Brain microvascular endothelial cell (primary cell): ENCODE measurements around the gene FRAT2.

ENCODE experiments used
- DNase-seq: peaks from one replicate; pipeline ENCODE4 v3.0.0-alpha.2; 2020
- H3K27ac ChIP-seq: fragments of 250-450 bp; sonication (Bioruptor Pico); 2 replicates; pipeline ENCODE4 v1.5.1; 2020; ENCODE audit warnings: mild to moderate bottlenecking, moderate library complexity
- H3K27me3 ChIP-seq: fragments of 250-450 bp; sonication (Bioruptor Pico); replicated peaks from 2 replicates; pipeline ENCODE4 v1.5.1; 2020; ENCODE audit warnings: mild to moderate bottlenecking
- H3K36me3 ChIP-seq: fragments of 250-450 bp; sonication (Bioruptor Pico); replicated peaks from 2 replicates; pipeline ENCODE4 v1.5.1; 2020; ENCODE audit warnings: mild to moderate bottlenecking
- H3K4me3 ChIP-seq: 2 replicates; pipeline ENCODE4 v1.5.1; 2011; ENCODE audit warnings: low read depth, mild to moderate bottlenecking, control low read depth, low read length, moderate library complexity
- in situ Hi-C: cut with HindIII; loops from 2 replicates; pipeline ENCODE4 v1.10.0; 2017; ENCODE audit warnings: low sequenced_read_pairs, low pct_ligation_motif_present
- TF ChIP-seq, protein P1 (sequence below): IDR thresholded peaks from 2 replicates; pipeline ENCODE4 v1.5.1; 2011; ENCODE audit warnings: low read depth, mild to moderate bottlenecking, moderate library complexity, low read length, control low read depth, inconsistent platforms; ENCODE audit errors: missing control alignments

The FRAT2 gene

DNA sequence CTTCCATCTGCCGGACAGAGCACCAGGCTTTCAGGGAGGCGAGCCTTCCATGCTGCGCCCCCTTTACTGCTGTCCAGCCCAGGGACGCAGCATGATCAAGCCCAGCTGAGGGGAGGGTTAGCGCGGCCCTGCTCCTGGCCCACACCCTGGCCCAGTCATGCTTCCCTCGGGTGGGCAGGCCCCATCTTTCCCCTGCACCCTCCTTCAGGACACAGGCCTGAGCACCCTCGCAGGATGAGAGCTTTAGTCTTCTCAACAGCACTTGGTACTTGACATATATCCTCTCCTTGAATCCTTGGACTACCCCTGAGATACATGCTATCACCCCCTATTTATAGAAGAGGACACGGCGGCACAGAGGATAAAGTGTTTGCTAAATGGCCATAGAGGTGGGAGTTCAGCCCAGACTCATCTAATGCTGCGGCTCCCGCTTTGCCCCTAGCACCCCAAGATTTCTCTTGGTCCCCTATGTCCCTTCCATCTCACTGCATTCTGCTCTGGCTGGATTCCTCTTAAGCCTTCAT, 32.7 kb upstream of the FRAT2 start:
- TF ChIP-seq, protein P1, sequence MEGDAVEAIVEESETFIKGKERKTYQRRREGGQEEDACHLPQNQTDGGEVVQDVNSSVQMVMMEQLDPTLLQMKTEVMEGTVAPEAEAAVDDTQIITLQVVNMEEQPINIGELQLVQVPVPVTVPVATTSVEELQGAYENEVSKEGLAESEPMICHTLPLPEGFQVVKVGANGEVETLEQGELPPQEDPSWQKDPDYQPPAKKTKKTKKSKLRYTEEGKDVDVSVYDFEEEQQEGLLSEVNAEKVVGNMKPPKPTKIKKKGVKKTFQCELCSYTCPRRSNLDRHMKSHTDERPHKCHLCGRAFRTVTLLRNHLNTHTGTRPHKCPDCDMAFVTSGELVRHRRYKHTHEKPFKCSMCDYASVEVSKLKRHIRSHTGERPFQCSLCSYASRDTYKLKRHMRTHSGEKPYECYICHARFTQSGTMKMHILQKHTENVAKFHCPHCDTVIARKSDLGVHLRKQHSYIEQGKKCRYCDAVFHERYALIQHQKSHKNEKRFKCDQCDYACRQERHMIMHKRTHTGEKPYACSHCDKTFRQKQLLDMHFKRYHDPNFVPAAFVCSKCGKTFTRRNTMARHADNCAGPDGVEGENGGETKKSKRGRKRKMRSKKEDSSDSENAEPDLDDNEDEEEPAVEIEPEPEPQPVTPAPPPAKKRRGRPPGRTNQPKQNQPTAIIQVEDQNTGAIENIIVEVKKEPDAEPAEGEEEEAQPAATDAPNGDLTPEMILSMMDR: no peak
- DNase-seq: no peak
- peaks cover 67% of the 10 kb centered on the region for H3K36me3 ChIP-seq
- H3K4me3 ChIP-seq: no peak overlapping the region
- no peaks in the 10 kb centered on the region for H3K27me3 ChIP-seq
- in situ Hi-C loops: no loop called here
- no peak overlapping the region for H3K27ac ChIP-seq

DNA sequence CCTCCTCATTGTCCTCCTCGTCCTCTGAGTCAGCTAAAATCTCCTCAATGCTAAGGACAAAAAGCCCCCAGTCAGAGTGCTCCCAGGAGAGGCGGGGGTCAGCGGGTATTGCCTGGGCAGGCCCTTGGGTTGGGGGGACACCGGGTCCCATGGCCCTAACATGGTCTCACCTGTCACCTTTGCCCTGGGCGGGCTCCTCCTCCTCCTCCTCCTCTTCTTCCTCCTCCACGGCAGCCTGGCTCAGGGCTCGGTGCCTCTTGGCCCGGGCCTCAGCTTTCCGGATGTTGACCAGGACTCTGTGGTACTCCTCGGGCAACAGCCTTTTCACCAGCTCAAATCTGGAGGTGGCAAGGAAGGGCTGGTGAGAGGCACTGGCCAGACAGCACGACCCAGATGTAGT, 32.0 kb upstream of the FRAT2 start:
- H3K36me3 ChIP-seq: peaks cover 62% of the 10 kb centered on the region
- no peak overlapping the region for H3K4me3 ChIP-seq
- H3K27me3 ChIP-seq: no peaks in the 10 kb centered on the region
- in situ Hi-C loops: no loop called here
- no peak overlapping the region for H3K27ac ChIP-seq
- TF ChIP-seq, protein P1: no peak
- no peak for DNase-seq

DNA sequence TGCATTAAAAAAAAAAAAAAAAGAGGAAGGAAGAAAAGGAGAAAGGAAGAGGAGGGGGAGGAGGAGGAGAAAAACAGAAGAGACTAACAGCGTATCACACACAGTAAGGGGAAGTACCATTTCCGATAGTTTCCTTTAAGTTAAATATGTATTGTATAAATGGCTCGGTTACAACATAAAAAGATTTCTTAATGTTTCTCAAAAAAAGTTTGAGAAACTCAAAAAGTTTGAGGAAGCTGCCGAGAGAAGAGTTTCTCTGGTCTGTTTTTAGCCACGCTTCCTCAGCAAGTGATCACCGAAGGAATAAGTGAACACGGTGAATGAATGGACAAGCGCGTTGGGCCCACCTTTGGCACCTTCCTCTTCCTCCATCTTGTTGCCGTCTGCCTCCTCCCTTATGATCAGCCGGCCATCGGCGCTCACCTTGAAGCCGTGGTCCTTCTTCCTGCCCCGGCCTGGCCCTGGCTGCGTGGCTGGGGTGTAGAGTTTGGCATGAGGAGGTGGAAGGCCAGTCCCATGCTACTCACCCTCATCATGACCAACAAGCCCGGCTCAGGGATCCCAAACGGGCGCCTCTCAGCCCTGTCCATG, 31.3 kb upstream of the FRAT2 start:
- TF ChIP-seq, protein P1: no peak
- peaks cover 57% of the 10 kb centered on the region for H3K36me3 ChIP-seq
- in situ Hi-C loops: no loop called here
- no peak overlapping the region for H3K27ac ChIP-seq
- H3K4me3 ChIP-seq: no peak overlapping the region
- no peaks in the 10 kb centered on the region for H3K27me3 ChIP-seq
- DNase-seq: no peak

DNA sequence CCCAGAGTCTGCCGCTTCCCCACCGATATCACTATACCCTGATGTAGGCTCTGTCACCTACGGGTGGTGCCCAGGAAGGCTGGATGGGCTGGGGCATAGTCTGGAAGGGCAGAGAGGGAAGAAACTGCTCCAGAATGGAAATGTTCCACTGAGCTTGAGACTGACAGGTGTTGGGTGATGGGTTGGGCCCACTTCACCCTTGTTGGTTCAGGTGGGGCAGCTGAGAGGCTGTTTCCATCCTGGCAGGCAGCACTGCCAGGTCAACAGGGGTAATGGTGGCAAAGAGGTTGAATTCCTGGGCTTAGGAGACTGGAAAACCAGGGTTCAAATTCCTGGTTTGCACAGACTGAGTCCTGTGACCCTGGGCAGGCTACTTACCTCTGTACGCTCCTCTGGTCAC, 28.5 kb upstream of the FRAT2 start:
- no peak for DNase-seq
- Histone ChIP-seq H3K27me3 (no peaks in the 10 kb centered on the region), H3K36me3 (peaks cover 58% of the 10 kb centered on the region), H3K27ac (no peak overlapping the region), H3K4me3 (no peak overlapping the region)
- in situ Hi-C loops: no loop called here
- TF ChIP-seq, protein P1: no peak

- Histone ChIP-seq H3K27ac (no peak overlapping the region), H3K27me3 (no peaks in the 10 kb centered on the region), H3K36me3 (peaks cover 54% of the 10 kb centered on the region), H3K4me3 (no peak overlapping the region)
- no peak for DNase-seq
- TF ChIP-seq, protein P1: no peak
- in situ Hi-C loops: no loop called here
These were observed 27.9 kb upstream of the FRAT2 start for GRCh38 chr10:97362310-97363033.
